Naive thymus-derived CD4-positive, alpha-beta T cell (primary cell): ENCODE data around the gene NGEF. TPM values are rescaled to one million over a fixed set of nuclear protein-coding genes. Genes with fewer than 3 reads are reported as not detected.

Experiments used
- ATAC-seq: fragments of 150-1000 bp; cut with Tn5 transposase; 2 replicates; pipeline ENCODE4 v1.10.0; 2021; ENCODE audit warnings: mild to moderate bottlenecking, moderate library complexity
- CTCF ChIA-PET: fragments of 350-600 bp; sonication (Branson Sonifier 250); formaldehyde crosslinking; loops from one replicate; lab custom pipeline; 2021; ENCODE audit warnings: antibody characterized with exemption; lab: Charles Lee
- POLR2A ChIA-PET: fragments of 350-600 bp; sonication (Branson Sonifier 250); formaldehyde crosslinking; loops from one replicate; lab custom pipeline; 2021; ENCODE audit warnings: antibody characterized with exemption, inconsistent platforms; lab: Charles Lee
- DNase-seq, 9 donors: peaks; one replicate each; pipeline versions ENCODE4 v3.0.0 to v3.0.0-alpha.2; 2020 to 2022; ENCODE audit warnings: mixed read lengths in 1 of 9
- H3K27ac ChIP-seq: one replicate; pipeline ENCODE4 v1.7.0; 2013; ENCODE audit warnings: mild to moderate bottlenecking, low read depth, low read length, moderate library complexity
- H3K27me3 ChIP-seq, 2 donors: one replicate each; pipeline ENCODE4 v1.7.0; 2013; ENCODE audit warnings: low read length in 2 of 2, mild to moderate bottlenecking in 2 of 2, moderate library complexity in 2 of 2; ENCODE audit not compliant: control insufficient read depth in 2 of 2, insufficient read depth in 2 of 2
- H3K36me3 ChIP-seq, 3 experiments: 1 replicate in 2 of 3; 2 replicates in 1 of 3; pipeline ENCODE4 v1.7.0; 2013; ENCODE audit warnings: low read length in 3 of 3, mild to moderate bottlenecking in 3 of 3, moderate library complexity in 1 of 3; ENCODE audit not compliant: insufficient read depth in 3 of 3, control insufficient read depth in 2 of 3
- H3K4me1 ChIP-seq, 2 donors: one replicate each; pipeline ENCODE4 v1.7.0; 2013; ENCODE audit warnings: low read length in 2 of 2, mild to moderate bottlenecking in 2 of 2, moderate library complexity in 1 of 2; ENCODE audit not compliant: control insufficient read depth in 2 of 2, insufficient read depth in 2 of 2
- H3K4me3 ChIP-seq: 2 replicates; pipeline ENCODE4 v1.7.0; 2013; ENCODE audit warnings: mild to moderate bottlenecking, low read length
- H3K9me3 ChIP-seq, 3 experiments: 1 replicate in 2 of 3; 2 replicates in 1 of 3; pipeline ENCODE4 v1.7.0; 2013; ENCODE audit warnings: low read length in 3 of 3; ENCODE audit not compliant: control insufficient read depth in 2 of 3
- H3K27ac Mint-ChIP-seq, 9 donors: one replicate each; pipeline ENCODE4 v1.8.0; 2020 to 2022; ENCODE audit warnings: mixed read lengths in 9 of 9, mild to moderate bottlenecking in 8 of 9, moderate library complexity in 5 of 9, inconsistent platforms in 2 of 9
- H3K27me3 Mint-ChIP-seq, 5 donors: one replicate each; pipeline ENCODE4 v1.8.0; 2021 to 2022; ENCODE audit warnings: mixed read lengths in 5 of 5, mild to moderate bottlenecking in 1 of 5
- H3K36me3 Mint-ChIP-seq, 5 donors: one replicate each; pipeline ENCODE4 v1.8.0; 2020 to 2022; ENCODE audit warnings: mixed read lengths in 5 of 5, mild to moderate bottlenecking in 3 of 5, inconsistent platforms in 1 of 5
- H3K4me1 Mint-ChIP-seq, 7 donors: one replicate each; pipeline ENCODE4 v1.8.0; 2020 to 2022; ENCODE audit warnings: mixed read lengths in 7 of 7, mild to moderate bottlenecking in 3 of 7, inconsistent platforms in 1 of 7
- H3K4me3 Mint-ChIP-seq, 10 donors: one replicate each; pipeline ENCODE4 v1.8.0; 2020 to 2022; ENCODE audit warnings: mild to moderate bottlenecking in 10 of 10, mixed read lengths in 10 of 10, moderate library complexity in 6 of 10, inconsistent platforms in 2 of 10
- H3K9me3 Mint-ChIP-seq, 11 donors: one replicate each; pipeline ENCODE4 v1.8.0; 2020 to 2022; ENCODE audit warnings: mixed read lengths in 11 of 11, mild to moderate bottlenecking in 4 of 11, inconsistent platforms in 1 of 11, moderate library complexity in 1 of 11
- intact Hi-C, 2 donors: fragments of 100-400 bp; cut with micrococcal nuclease; formaldehyde crosslinking; loops; one replicate each; pipeline ENCODE4 v1.15.1; 2023
- polyA plus RNA-seq, 2 donors: library from polyadenylated mRNA; unstranded; fragments of 300-500 nt; fragmentation: Illumina TruSeq; gene quantifications; one replicate each; pipeline ENCODE4 v1.2.3, GENCODE V29; 2021
- total RNA-seq, 6 experiments: library from RNA in 5 of 6; stranded (reverse) in 5 of 6; gene quantifications; 1 replicate in 5 of 6; 2 replicates in 1 of 6; pipeline ENCODE4 v1.2.3 and lab custom pipeline; 2021 to 2026

NGEF gene, protein sequence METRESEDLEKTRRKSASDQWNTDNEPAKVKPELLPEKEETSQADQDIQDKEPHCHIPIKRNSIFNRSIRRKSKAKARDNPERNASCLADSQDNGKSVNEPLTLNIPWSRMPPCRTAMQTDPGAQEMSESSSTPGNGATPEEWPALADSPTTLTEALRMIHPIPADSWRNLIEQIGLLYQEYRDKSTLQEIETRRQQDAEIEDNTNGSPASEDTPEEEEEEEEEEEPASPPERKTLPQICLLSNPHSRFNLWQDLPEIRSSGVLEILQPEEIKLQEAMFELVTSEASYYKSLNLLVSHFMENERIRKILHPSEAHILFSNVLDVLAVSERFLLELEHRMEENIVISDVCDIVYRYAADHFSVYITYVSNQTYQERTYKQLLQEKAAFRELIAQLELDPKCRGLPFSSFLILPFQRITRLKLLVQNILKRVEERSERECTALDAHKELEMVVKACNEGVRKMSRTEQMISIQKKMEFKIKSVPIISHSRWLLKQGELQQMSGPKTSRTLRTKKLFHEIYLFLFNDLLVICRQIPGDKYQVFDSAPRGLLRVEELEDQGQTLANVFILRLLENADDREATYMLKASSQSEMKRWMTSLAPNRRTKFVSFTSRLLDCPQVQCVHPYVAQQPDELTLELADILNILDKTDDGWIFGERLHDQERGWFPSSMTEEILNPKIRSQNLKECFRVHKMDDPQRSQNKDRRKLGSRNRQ
- total RNA-seq, result not detected
- not detected for polyA plus RNA-seq
- not detected for total RNA-seq (lab: John Stamatoyannopoulos, UW)

DNA sequence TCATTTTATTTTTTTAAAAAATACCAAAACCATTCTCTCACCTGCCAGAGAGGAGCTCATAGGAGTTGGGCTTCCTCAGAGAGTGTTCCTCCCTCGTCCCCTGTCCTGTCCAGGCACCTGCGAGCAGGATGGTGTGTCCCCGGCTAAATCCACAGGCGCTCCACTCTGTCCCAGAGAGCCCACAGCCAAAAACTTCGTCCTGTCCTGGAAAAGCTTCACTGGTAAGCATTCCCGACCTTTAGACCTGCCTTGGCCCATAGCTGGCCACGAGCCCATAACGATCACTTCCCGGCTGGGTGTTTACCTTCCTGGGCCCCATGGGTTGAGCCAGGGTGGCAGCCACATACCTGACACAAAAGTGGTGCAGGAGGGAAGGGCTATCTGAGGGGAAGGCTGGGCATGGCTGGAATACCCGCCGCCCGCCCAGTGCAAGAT lies at the start of gene NGEF:
Gene NGEF (minus strand): TSS at position 230 of the 435 bp plus-strand sequence. CDS start 38,366 bp downstream, outside the sequence.
- Histone ChIP-seq H3K4me3 (no peak within 1 kb of the TSS), H3K9me3 (no peaks in the 10 kb centered on the region), H3K27me3 (no peaks in the 10 kb centered on the region), H3K27ac (no peak within 1 kb of the TSS), H3K4me1 (no peaks in the 10 kb centered on the region), H3K36me3 (no peaks in the 10 kb centered on the region)
- ChIA-PET CTCF (no interaction called here), POLR2A (no interaction called here)
- Mint-ChIP-seq H3K27me3 (peaks cover 0 to 5% (median 0%) of the 10 kb centered on the region in 5 donors), H3K27ac (no peak within 1 kb of the TSS), H3K4me3 (no peak within 1 kb of the TSS), H3K36me3 (peaks cover 0 to 5% (median 3%) of the 10 kb centered on the region in 5 donors), H3K9me3 (peaks cover 0 to 9% (median 4%) of the 10 kb centered on the region in 11 donors), H3K4me1 (peaks cover 0 to 3% (median 0%) of the 10 kb centered on the region in 7 donors)
- no peak for DNase-seq
- intact Hi-C loops, result no loop called here
- no peak for ATAC-seq

DNA sequence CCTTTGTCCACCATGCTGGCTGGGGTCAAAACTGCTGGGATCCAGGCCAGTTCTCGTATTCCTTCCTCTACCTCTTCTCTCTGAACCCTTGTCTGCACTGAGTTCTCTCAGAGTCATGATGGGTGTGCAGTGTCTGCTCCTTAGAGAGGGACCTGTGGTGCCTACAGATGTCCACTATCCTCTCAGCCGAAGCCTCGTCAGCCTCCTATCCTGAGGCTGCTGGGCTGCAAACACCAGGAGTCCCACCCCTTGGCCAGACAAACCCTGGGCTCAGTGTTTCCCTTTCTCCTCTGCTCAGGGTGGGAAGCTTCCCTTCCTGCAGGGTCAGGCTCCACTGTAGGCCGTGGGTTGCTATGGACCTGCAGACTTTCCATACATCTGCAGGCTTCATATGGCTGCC lies 49.4 kb upstream of the NGEF start:
- ChIA-PET CTCF (no interaction called here), POLR2A (interaction anchor here (3.0 to 4.4 kb wide), 2 partner anchors 8 to 19 kb away, joined by 23 to 144 read pairs; no protein-coding TSS in a partner anchor)
- Mint-ChIP-seq H3K27me3 (no peaks in the 10 kb centered on the region), H3K36me3 (peaks cover 0 to 22% (median 10%) of the 10 kb centered on the region in 5 donors), H3K4me3 (peak overlapping the region; percentile 86 to 98 (median 96)), H3K9me3 (no peaks in the 10 kb centered on the region), H3K27ac (peak overlapping the region; percentile 79 to 99 (median 95)), H3K4me1 (peaks cover 35 to 66% (median 54%) of the 10 kb centered on the region in 7 donors)
- intact Hi-C loops, result loop anchor here (5.0 to 10.0 kb wide), 3 partner anchors 35 to 458 kb away; partner anchors contain the start of gene GIGYF2 (in 1 of the 2)
- peak overlapping the region; percentile 88 for H3K4me3 ChIP-seq
- no peak for ATAC-seq
- peak overlapping the region; percentile 85 for H3K27ac ChIP-seq
- no peak for DNase-seq
- H3K9me3 ChIP-seq, result no peaks in the 10 kb centered on the region
- H3K27me3 ChIP-seq, result no peaks in the 10 kb centered on the region
- peaks cover 4 to 29% (median 7%) of the 10 kb centered on the region in 3 experiments for H3K36me3 ChIP-seq
- peaks cover 39 to 46% of the 10 kb centered on the region in 2 donors for H3K4me1 ChIP-seq

DNA sequence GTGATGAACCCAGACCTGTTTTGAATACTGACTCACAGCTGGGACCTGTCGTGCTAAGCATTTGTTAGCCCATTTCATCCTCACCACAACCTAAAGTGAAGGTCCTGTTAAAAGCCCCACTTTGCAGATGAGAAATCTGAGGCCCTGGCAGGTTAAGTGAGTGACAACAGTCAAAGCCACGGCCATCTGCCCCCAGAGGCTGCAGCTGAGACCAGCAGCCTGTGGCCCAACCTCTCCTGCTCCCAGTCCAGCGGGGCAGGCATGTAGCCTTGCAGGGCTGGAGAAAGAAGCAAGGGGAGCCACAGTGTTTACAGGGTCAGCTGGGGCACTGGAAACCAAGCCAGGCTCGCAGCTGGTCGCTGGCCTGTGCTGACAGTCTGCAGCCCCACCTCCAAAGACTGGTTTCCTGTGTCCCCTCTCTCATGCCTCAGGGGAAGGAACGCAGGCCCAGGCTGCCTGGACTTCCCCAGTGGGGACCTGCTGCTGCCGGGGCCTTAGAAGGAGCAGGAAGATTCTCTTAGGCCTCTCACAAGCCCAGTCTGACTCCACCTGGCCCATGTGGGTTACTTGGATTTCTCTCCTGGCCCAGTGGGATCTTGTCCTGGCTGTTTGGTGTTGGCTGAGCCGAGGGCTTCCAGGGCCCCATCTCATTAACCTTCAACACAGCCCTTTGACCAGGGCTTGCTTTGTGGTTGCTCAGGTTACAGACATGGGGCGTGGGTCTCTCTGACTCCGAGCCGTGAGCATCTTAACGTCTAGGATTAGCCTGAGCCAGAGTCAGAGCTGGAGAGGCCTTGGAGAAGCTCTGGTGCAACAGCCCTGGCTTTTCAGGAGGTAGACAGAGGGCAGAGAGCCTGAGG lies 48.8 kb upstream of the NGEF start:
- H3K27me3 Mint-ChIP-seq, result no peaks in the 10 kb centered on the region
- H3K9me3 Mint-ChIP-seq, result no peaks in the 10 kb centered on the region
- intact Hi-C loops, result loop anchor here (2.0 to 10.0 kb wide), 7 partner anchors 35 to 511 kb away; partner anchors contain the start of genes EIF4E2 (in 1 of the 2), GIGYF2 (in 1 of the 2) and TIGD1 (in 1 of the 2)
- peaks cover 33 to 41% of the 10 kb centered on the region in 2 donors for H3K4me1 ChIP-seq
- peak overlapping the region; percentile 86 to 98 (median 96) for H3K4me3 Mint-ChIP-seq
- peak overlapping the region; percentile 85 for H3K27ac ChIP-seq
- peaks cover 0 to 16% (median 4%) of the 10 kb centered on the region in 5 donors for H3K36me3 Mint-ChIP-seq
- CTCF ChIA-PET, result interaction anchor here (0.7 to 1.2 kb wide), 4 partner anchors 14 to 340 kb away, joined by 3 to 7 read pairs (median 4); no protein-coding TSS in a partner anchor
- peak in 1 of 9 donors; percentile 41 for DNase-seq
- H3K27me3 ChIP-seq, result no peaks in the 10 kb centered on the region
- H3K9me3 ChIP-seq, result no peaks in the 10 kb centered on the region
- peaks cover 0 to 29% (median under 1%) of the 10 kb centered on the region in 3 experiments for H3K36me3 ChIP-seq
- H3K4me1 Mint-ChIP-seq, result peaks cover 35 to 60% (median 48%) of the 10 kb centered on the region in 7 donors
- POLR2A ChIA-PET, result interaction anchor here (0.6 to 4.4 kb wide), 8 partner anchors 9 to 189 kb away, joined by 3 to 144 read pairs (median 8); partner anchors contain the start of gene ATG16L1
- H3K4me3 ChIP-seq, result peak overlapping the region; percentile 88
- peak; percentile 32 for ATAC-seq
- peak overlapping the region; percentile 90 to 99 (median 95) for H3K27ac Mint-ChIP-seq

DNA sequence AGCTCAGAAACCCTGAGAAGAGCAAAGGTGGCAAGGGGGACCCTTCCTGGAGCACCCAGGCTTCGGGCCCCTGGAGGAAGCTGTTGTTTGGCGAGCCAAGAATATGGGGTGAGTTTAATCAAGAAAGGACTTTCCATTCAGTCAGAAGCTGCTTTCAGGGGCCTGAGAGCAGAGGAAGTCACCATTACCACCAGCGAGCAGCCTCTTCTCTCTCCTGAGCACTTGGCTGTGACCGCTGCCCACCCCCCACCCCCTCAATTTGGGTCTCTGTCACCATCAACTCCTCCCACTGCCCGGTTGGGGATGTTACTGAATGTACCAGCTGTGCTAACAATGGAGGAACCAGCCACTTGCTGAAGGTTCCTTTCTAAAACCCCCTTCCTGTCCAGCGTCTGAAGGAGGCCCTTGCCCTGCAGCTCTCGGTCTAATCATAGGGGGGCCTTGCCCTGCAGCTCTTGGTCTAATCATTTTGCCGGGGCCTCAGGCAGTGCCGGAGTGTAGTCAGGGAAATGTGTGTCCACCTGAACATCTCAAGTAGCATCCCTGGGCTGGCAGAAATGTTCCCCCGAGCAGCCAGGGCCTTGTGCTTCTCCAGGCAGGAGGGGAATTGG lies 48.0 kb upstream of the NGEF start:
- no peaks in the 10 kb centered on the region for H3K27me3 ChIP-seq
- peaks cover 33 to 36% of the 10 kb centered on the region in 2 donors for H3K4me1 ChIP-seq
- H3K4me1 Mint-ChIP-seq, result peaks cover 35 to 53% (median 43%) of the 10 kb centered on the region in 7 donors
- no peaks in the 10 kb centered on the region for H3K27me3 Mint-ChIP-seq
- H3K36me3 ChIP-seq, result peaks cover 0 to 23% (median 0%) of the 10 kb centered on the region in 3 experiments
- intact Hi-C loops, result loop anchor here (1.0 to 10.0 kb wide), 11 partner anchors 18 to 510 kb away; partner anchors contain the start of genes ATG16L1 (in 2 of the 2), EIF4E2 (in 1 of the 2), GIGYF2 (in 1 of the 2) and TIGD1 (in 1 of the 2)
- ChIA-PET CTCF (interaction anchor here (0.6 to 1.7 kb wide), 10 partner anchors 10 to 341 kb away, joined by 3 to 20 read pairs (median 4); no protein-coding TSS in a partner anchor), POLR2A (interaction anchor here (0.6 to 4.4 kb wide), 12 partner anchors 10 to 209 kb away, joined by 3 to 144 read pairs (median 8); partner anchors contain the start of gene ATG16L1)
- ATAC-seq (no peak), DNase-seq (peak in 1 of 9 donors; percentile 41)
- H3K4me3 Mint-ChIP-seq, result peak overlapping the region; percentile 86 to 98 (median 96)
- peaks cover 0 to 12% (median 1%) of the 10 kb centered on the region in 5 donors for H3K36me3 Mint-ChIP-seq
- H3K9me3 ChIP-seq, result no peaks in the 10 kb centered on the region
- H3K9me3 Mint-ChIP-seq, result no peaks in the 10 kb centered on the region
- H3K27ac Mint-ChIP-seq, result peak overlapping the region; percentile 90 to 99 (median 95)
- peak overlapping the region; percentile 85 for H3K27ac ChIP-seq
- H3K4me3 ChIP-seq, result peak overlapping the region; percentile 88

DNA sequence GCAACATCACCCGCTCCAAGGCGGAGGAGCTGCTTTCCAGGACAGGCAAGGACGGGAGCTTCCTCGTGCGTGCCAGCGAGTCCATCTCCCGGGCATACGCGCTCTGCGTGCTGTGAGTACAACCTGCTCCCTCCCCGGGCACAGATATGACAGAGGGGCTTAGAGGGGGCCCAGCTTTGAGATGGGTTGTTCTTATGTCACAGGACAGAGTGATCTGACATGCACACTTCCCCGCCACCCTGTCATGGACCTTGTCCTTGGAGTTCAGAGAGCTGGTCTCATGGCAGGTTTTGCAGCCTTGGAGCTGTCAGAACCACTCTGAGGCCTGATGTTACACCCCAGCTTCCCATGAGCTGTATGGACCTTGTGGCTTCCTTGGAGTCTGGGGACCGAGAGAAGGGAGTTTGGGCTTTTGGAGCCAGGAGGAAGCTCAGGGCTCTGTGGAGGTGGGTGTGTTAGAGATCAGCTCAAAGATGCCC lies 47.5 kb upstream of the NGEF start:
- Histone ChIP-seq H3K4me3 (peak overlapping the region; percentile 88), H3K27me3 (no peaks in the 10 kb centered on the region), H3K27ac (peak overlapping the region; percentile 85), H3K9me3 (no peaks in the 10 kb centered on the region), H3K36me3 (peaks cover 0 to 21% (median 0%) of the 10 kb centered on the region in 3 experiments), H3K4me1 (peaks cover 33 to 35% of the 10 kb centered on the region in 2 donors)
- peak overlapping the region; percentile 86 to 98 (median 96) for H3K4me3 Mint-ChIP-seq
- peaks cover 0 to 10% (median 0%) of the 10 kb centered on the region in 5 donors for H3K36me3 Mint-ChIP-seq
- no peaks in the 10 kb centered on the region for H3K27me3 Mint-ChIP-seq
- DNase-seq, result no peak
- intact Hi-C loops, result loop anchor here (1.0 to 10.0 kb wide), 11 partner anchors 19 to 510 kb away; partner anchors contain the start of genes ATG16L1 (in 2 of the 2), EIF4E2 (in 1 of the 2), GIGYF2 (in 1 of the 2) and TIGD1 (in 1 of the 2)
- no peaks in the 10 kb centered on the region for H3K9me3 Mint-ChIP-seq
- ChIA-PET POLR2A (interaction anchor here (0.6 to 4.4 kb wide), 16 partner anchors 8 to 209 kb away, joined by 3 to 144 read pairs (median 8); partner anchors contain the start of gene ATG16L1), CTCF (interaction anchor here (0.6 to 1.7 kb wide), 13 partner anchors 10 to 252 kb away, joined by 3 to 20 read pairs (median 4); no protein-coding TSS in a partner anchor)
- H3K27ac Mint-ChIP-seq, result peak overlapping the region; percentile 90 to 99 (median 95)
- H3K4me1 Mint-ChIP-seq, result peaks cover 35 to 49% (median 41%) of the 10 kb centered on the region in 7 donors
- peak; percentile 31 for ATAC-seq
